Loucy (cell line): ENCODE measurements around the gene OCLN.

Experiments used
- EZH2phosphoT487 ChIP-seq: fragments of 200-600 bp; IDR thresholded peaks from 2 replicates; pipeline ENCODE4 v1.6.1; 2018; ENCODE audit warnings: antibody characterized with exemption, mild to moderate bottlenecking, moderate library complexity, borderline replicate concordance
- TF ChIP-seq, protein P1 (sequence below): fragments of 200-600 bp; sonication (generic); conservative IDR thresholded peaks from 2 replicates; pipeline ENCODE4 v1.5.1; 2014; ENCODE audit warnings: mild to moderate bottlenecking, antibody characterized with exemption, low read length

DNA sequence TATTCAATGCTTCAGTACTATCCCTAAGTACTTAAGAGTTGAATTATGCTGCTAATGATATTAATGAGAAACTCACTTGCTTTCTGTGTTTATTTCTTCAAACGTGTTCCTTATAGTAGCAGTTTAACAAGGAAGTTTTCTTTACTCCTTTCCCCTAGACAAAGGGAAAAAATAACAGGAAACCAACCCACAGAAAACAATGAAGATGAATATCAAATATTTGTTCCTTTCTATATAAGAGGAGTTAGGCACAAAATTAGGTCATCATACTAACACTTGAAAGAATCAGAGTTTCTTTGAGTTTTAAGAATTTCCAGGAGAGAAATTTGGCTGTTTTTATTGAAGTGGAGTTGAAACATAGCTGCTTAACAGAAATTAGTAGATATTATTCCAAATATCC lies 15.4 kb upstream of the OCLN start:
- TF ChIP-seq, protein P1, sequence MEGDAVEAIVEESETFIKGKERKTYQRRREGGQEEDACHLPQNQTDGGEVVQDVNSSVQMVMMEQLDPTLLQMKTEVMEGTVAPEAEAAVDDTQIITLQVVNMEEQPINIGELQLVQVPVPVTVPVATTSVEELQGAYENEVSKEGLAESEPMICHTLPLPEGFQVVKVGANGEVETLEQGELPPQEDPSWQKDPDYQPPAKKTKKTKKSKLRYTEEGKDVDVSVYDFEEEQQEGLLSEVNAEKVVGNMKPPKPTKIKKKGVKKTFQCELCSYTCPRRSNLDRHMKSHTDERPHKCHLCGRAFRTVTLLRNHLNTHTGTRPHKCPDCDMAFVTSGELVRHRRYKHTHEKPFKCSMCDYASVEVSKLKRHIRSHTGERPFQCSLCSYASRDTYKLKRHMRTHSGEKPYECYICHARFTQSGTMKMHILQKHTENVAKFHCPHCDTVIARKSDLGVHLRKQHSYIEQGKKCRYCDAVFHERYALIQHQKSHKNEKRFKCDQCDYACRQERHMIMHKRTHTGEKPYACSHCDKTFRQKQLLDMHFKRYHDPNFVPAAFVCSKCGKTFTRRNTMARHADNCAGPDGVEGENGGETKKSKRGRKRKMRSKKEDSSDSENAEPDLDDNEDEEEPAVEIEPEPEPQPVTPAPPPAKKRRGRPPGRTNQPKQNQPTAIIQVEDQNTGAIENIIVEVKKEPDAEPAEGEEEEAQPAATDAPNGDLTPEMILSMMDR: no peak
- TF ChIP-seq EZH2phosphoT487: no peak
